22Rv1 (cell line): ENCODE data around the gene RTL10.

ENCODE experiments used
- ZFX ChIP-seq: fragments of 450-650 bp; IDR thresholded peaks from 2 replicates; pipeline ENCODE4 v1.6.1; 2017; ENCODE audit warnings: antibody characterized with exemption, borderline replicate concordance
- TF ChIP-seq, protein P1 (sequence below): fragments of 450-650 bp; IDR thresholded peaks from 2 replicates; pipeline ENCODE4 v1.5.1; 2017; ENCODE audit warnings: mild to moderate bottlenecking

DNA sequence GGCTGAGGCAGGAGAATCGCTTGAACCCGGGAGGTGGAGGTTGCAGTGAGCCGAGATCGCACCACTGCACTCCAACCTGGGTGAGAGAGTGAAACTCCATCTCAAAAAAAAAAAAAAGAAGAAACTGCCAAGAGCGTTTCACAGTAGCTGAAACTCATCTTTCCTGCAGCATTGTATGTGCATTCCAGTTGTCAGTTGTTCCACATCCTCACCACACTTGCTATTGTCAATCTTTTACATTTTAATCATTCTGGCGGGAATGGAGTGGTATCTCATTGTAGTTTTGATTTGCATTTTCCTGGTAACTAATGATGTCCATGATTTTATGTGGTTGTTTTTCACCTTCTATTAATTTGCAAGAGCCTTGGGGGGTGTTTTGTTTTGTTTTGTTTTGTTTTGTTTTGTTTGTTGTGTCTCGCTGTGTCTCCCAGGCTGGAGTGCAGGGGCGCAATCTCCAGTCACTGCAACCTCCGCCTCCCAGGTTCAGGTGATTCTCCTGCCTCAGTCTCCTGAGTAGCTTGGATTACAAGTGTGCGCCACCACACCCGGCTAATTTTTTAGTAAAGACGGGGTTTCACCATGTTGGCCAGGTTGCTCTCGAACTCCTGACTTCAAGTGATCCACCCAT, 8.1 kb upstream of the RTL10 start:
- TF ChIP-seq, protein P1, sequence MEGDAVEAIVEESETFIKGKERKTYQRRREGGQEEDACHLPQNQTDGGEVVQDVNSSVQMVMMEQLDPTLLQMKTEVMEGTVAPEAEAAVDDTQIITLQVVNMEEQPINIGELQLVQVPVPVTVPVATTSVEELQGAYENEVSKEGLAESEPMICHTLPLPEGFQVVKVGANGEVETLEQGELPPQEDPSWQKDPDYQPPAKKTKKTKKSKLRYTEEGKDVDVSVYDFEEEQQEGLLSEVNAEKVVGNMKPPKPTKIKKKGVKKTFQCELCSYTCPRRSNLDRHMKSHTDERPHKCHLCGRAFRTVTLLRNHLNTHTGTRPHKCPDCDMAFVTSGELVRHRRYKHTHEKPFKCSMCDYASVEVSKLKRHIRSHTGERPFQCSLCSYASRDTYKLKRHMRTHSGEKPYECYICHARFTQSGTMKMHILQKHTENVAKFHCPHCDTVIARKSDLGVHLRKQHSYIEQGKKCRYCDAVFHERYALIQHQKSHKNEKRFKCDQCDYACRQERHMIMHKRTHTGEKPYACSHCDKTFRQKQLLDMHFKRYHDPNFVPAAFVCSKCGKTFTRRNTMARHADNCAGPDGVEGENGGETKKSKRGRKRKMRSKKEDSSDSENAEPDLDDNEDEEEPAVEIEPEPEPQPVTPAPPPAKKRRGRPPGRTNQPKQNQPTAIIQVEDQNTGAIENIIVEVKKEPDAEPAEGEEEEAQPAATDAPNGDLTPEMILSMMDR, result no peak
- no peak for TF ChIP-seq ZFX
